Kidney capillary endothelial cell (primary cell): ENCODE data around the gene C3orf52.
A peak's percentile ranks its signal among the peaks of the same experiment; 100 is the strongest.

Experiments used
- DNase-seq: peaks from one replicate; pipeline ENCODE4 v3.0.0-alpha.2; 2018; ENCODE audit warnings: low spot score

C3orf52 gene

GRCh38 chr3:112136959-112137693 is 50.9 kb downstream of the C3orf52 start:
- peak; percentile 28 for DNase-seq

GRCh38 chr3:112137781-112138180 is 51.6 kb downstream of the C3orf52 start:
- no peak for DNase-seq

- DNase-seq = no peak
Measured at GRCh38 chr3:112138219-112138969, 52.2 kb downstream of the C3orf52 start.

- DNase-seq = no peak
Measured at GRCh38 chr3:112140584-112140983, 54.4 kb downstream of the C3orf52 start.

GRCh38 chr3:112141293-112141692 is 55.1 kb downstream of the C3orf52 start:
- no peak for DNase-seq

GRCh38 chr3:112143251-112143650 is 57.1 kb downstream of the C3orf52 start:
- no peak for DNase-seq

- DNase-seq = no peak
Measured at GRCh38 chr3:112143689-112144088, 57.5 kb downstream of the C3orf52 start.

- no peak for DNase-seq
Measured at GRCh38 chr3:112149136-112149535, 62.9 kb downstream of the C3orf52 start.

GRCh38 chr3:112167758-112168157 is 81.6 kb downstream of the C3orf52 start:
- DNase-seq = no peak
